ENCODE measurements around the gene CCR4. TPM values are rescaled to one million over a fixed set of nuclear protein-coding genes. Genes with fewer than 3 reads are reported as not detected.

The CCR4 gene
- total and polyA plus RNA-seq, 2 of the 8 experiments (the other 6 are each of a cell fraction or from before 2014, with no cell fraction given) = 0.11 to 0.15 TPM

DNA sequence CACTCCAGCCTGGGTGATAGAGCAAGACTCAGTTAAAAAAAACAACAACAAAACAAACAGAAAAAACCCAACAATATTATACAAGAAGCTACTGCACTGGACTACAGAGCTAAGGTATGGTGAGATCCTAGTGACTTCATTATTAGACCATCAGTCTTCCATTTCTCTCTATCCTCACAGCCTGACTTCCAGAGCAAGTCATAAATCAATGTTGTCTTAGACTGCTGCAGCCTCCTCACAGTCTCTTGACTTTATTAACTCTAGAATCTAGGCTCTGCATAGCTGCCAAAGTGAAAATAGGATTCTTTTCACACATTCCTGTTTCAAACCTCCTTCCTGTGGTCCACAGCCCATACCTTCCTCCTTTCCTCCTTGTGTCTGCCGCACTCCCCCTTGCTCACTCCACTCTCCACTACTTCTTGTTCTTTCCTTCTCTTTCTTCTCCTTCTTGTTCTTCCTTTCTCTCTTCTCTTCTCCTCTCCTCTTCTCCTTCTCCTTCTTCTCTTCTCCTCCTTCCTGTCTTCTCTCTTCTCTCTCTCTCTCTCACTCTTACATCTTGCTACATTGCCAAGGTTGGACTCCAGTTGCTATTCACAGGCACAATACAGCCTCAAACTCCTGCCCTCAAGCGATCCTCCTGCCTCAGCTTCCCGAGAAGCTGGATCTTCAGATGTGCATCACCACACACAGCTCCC lies 49.4 kb downstream of the CCR4 start:
- Histone ChIP-seq H3K56ac (replicated peaks; ENCODE audit: insufficient read length, low read depth, low read length) (no peak overlapping the region), H2AK5ac (ENCODE audit: low read depth, low read length) (no peak overlapping the region), H4K5ac (ENCODE audit: insufficient read length, low read depth, low read length) (no peak overlapping the region), H2BK20ac (ENCODE audit: low read length) (no peak overlapping the region), H3K18ac (ENCODE audit: extremely low read depth, low read length) (no peak overlapping the region), H3K9ac (replicated peaks in 1 of 4; ENCODE audit: extremely low read depth in 1 of 4, low read depth in 3 of 4, low read length in 3 of 4) (no peak overlapping the region), H3K4ac (replicated peaks; ENCODE audit: insufficient read length, low read depth, low read length) (no peak overlapping the region), H2AFZ (ENCODE audit: low read length) (no peak overlapping the region), H3K14ac (ENCODE audit: insufficient read length) (no peak overlapping the region), H3K36me3 (ENCODE audit: control insufficient read depth in 2 of 4, insufficient read depth in 4 of 4, low read length in 3 of 4) (peaks cover 0 to 3% (median 0%) of the 10 kb centered on the region in 4 experiments; a peak in 1 of 8 replicates), H2BK15ac (ENCODE audit: low read length) (no peak overlapping the region), H4K91ac (replicated peaks; ENCODE audit: insufficient read length, low read length) (no peak overlapping the region), H3K27ac (ENCODE audit: low read depth, low read length) (no peak overlapping the region), H2BK12ac (ENCODE audit: low read depth, low read length) (no peak overlapping the region), H3K23ac (ENCODE audit: insufficient read length) (no peak overlapping the region), H4K20me1 (replicated peaks in 1 of 2; ENCODE audit: control insufficient read depth in 1 of 2, insufficient read depth in 2 of 2, low read length in 2 of 2) (no peaks in the 10 kb centered on the region), H3K23me2 (ENCODE audit: low read depth, low read length) (no peaks in the 10 kb centered on the region), H3K79me1 (ENCODE audit: low read depth, low read length) (no peaks in the 10 kb centered on the region; the same call in 1 of the 2 replicates), H3K4me1 (replicated peaks in 1 of 4; ENCODE audit: control insufficient read depth in 3 of 4, insufficient read depth in 4 of 4, low read length in 3 of 4) (peaks cover 2 to 5% (median 3%) of the 10 kb centered on the region in 4 experiments; a peak in 4 of 7 replicates), H3K4me2 (ENCODE audit: insufficient read depth in 1 of 2, low read depth in 2 of 2, low read length in 2 of 2) (no peak overlapping the region), H4K8ac (ENCODE audit: extremely low read depth, insufficient read depth, low read length) (no peak overlapping the region), H3K79me2 (ENCODE audit: control insufficient read depth in 1 of 2, insufficient read depth in 2 of 2, low read length in 2 of 2) (no peaks in the 10 kb centered on the region), H3K27me3 (replicated peaks in 1 of 4; ENCODE audit: control insufficient read depth in 3 of 4, extremely low read depth in 1 of 4, insufficient read depth in 3 of 4, low read length in 3 of 4) (no peaks in the 10 kb centered on the region), H2BK120ac (replicated peaks; ENCODE audit: low read depth, low read length) (no peak overlapping the region), H2BK5ac (ENCODE audit: low read depth, low read length) (no peak overlapping the region), H3K4me3 (ENCODE audit: extremely low read depth in 1 of 4, insufficient read depth in 2 of 4, low read depth in 3 of 4, low read length in 4 of 4) (no peak overlapping the region), H3K9me3 (ENCODE audit: insufficient read depth in 2 of 2, low read depth in 1 of 2, low read length in 1 of 2) (peaks cover 0 to 6% of the 10 kb centered on the region in 2 experiments; a peak in 1 of 4 replicates)
- WGBS, 2 experiments (ENCODE audit: extremely low coverage in 1 of 2, insufficient coverage in 1 of 2, insufficient read length in 1 of 2, insufficient replicate concordance in 2 of 2, low coverage in 1 of 2, low lambda C conversion rate in 2 of 2, missing lambda C conversion rate in 1 of 2) = 90% methylated on average over 3 of the region's 3 CpGs; no CpG with 5 or more reads in 1 of the 2 experiments
- DNase-seq (ENCODE audit: low read depth in 1 of 2, low spot score in 2 of 2) (no peak), FAIRE-seq (no peak)
- ChIA-PET CTCF (ENCODE audit: partially characterized antibody) (interaction anchor here (1.2 to 4.4 kb wide), 3 partner anchors 32 to 52 kb away, joined by 5 to 25 read pairs (median 8); no protein-coding TSS in a partner anchor), POLR2A (ENCODE audit: partially characterized antibody) (no interaction called here)
- no peak for TF ChIP-seq CHD1 (IDR thresholded peaks at IDR 0.05; ENCODE audit: low read depth, low read length)

All from H1 (cell line).